ENCODE data around the gene IRAK3.
"Not testable (repeated sequence)": the region's sequence is repeated elsewhere in the genome, so short reads cannot be mapped to it uniquely, and the experiment has no call there.

IRAK3 gene

GRCh38 chr12:66228462-66228861 lies 39.4 kb downstream of the IRAK3 start:
- DNase-seq = no peak

- no peak for DNase-seq
Observed at GRCh38 chr12:66232263-66232662, 43.2 kb downstream of the IRAK3 start.

GRCh38 chr12:66234037-66234693 lies 45.2 kb downstream of the IRAK3 start:
- DNase-seq = peak; percentile 55 to 81

GRCh38 chr12:66234773-66235625 lies 46.0 kb downstream of the IRAK3 start:
- peak; percentile 22 to 63 for DNase-seq

- DNase-seq = no peak
Observed at GRCh38 chr12:66235626-66236281, 46.7 kb downstream of the IRAK3 start.

- DNase-seq = not testable (repeated sequence)
Observed at GRCh38 chr12:66236282-66236675, 47.3 kb downstream of the IRAK3 start.

GRCh38 chr12:66236969-66237368 lies 48.0 kb downstream of the IRAK3 start:
- no peak for DNase-seq

- DNase-seq = no peak
Observed at GRCh38 chr12:66237505-66238175, 48.6 kb downstream of the IRAK3 start.

GRCh38 chr12:66239295-66239694 lies 50.3 kb downstream of the IRAK3 start:
- DNase-seq = no peak

- no peak for DNase-seq
Observed at GRCh38 chr12:66240096-66240820, 51.2 kb downstream of the IRAK3 start.

GRCh38 chr12:66241061-66242043 lies 52.3 kb downstream of the IRAK3 start:
- peak in 1 of 2 donors; percentile 18 for DNase-seq

- no peak for DNase-seq
Observed at GRCh38 chr12:66242311-66242710, 53.3 kb downstream of the IRAK3 start.

GRCh38 chr12:66243911-66244310 lies 54.9 kb downstream of the IRAK3 start:
- no peak for DNase-seq

- no peak for DNase-seq
Observed at GRCh38 chr12:66244446-66244845, 55.4 kb downstream of the IRAK3 start.

GRCh38 chr12:66247741-66248140 lies 58.7 kb downstream of the IRAK3 start:
- DNase-seq = no peak

- no peak for DNase-seq
Observed at GRCh38 chr12:66251049-66251448, 62.0 kb downstream of the IRAK3 start.

GRCh38 chr12:66252771-66253170 lies 63.8 kb downstream of the IRAK3 start:
- DNase-seq = no peak

- DNase-seq = no peak
Observed at GRCh38 chr12:66255737-66256136, 66.7 kb downstream of the IRAK3 start.

- DNase-seq = no peak
Observed at GRCh38 chr12:66258011-66258410, 69.0 kb downstream of the IRAK3 start.

GRCh38 chr12:66262737-66263136 lies 73.7 kb downstream of the IRAK3 start:
- DNase-seq = no peak

GRCh38 chr12:66268562-66268961 lies 79.5 kb downstream of the IRAK3 start:
- DNase-seq = peak in 1 of 2 donors; percentile 22
